Gastrocnemius medialis (tissue), 4 donors: Measurements from ENCODE around the gene HERC2.

Source experiments
- CTCF ChIP-seq, 5 experiments: fragments of 450-650 bp in 3 of 5; fragments of 200-600 bp in 2 of 5; sonication (generic) in 2 of 5; IDR thresholded peaks in 4 of 5; conservative IDR thresholded peaks in 1 of 5; 1 replicate in 4 of 5; 2 replicates in 1 of 5; pipeline ENCODE4 v1.5.1; 2016 to 2019; ENCODE audit warnings: antibody characterized with exemption in 5 of 5, mild to moderate bottlenecking in 3 of 5, moderate library complexity in 3 of 5
- POLR2A ChIP-seq, 2 donors: fragments of 450-650 bp; IDR thresholded peaks; one replicate each; pipeline ENCODE4 v1.6.1; 2017; ENCODE audit warnings: antibody characterized with exemption in 2 of 2, mild to moderate bottlenecking in 2 of 2, moderate library complexity in 2 of 2

- TF ChIP-seq CTCF (IDR thresholded peaks at IDR 0.05 in 4 of 5, conservative IDR thresholded peaks at IDR 0.05 in 1 of 5) (no peak), POLR2A (IDR thresholded peaks at IDR 0.05) (no peak)
These were observed 240.4 kb downstream of the HERC2 start for GRCh38 chr15:28081594-28081993.
